Osteoblast (primary cell): ENCODE results near the gene SPTLC3. TPM values are rescaled to one million over a fixed set of nuclear protein-coding genes. Genes with fewer than 3 reads are reported as not detected.

ENCODE experiments used
- DNase-seq: peaks from one replicate; pipeline ENCODE4 v3.0.0; 2011; ENCODE audit warnings: low spot score, mixed read lengths; ENCODE audit not compliant: insufficient read length; ENCODE audit errors: missing footprints
- H2AFZ ChIP-seq: 2 replicates; pipeline ENCODE4 v1.6.0; 2011; ENCODE audit warnings: mild to moderate bottlenecking, low read length
- H3K27ac ChIP-seq: 2 replicates; pipeline ENCODE4 v1.5.1; 2011; ENCODE audit warnings: mild to moderate bottlenecking, low read depth, low read length, moderate library complexity
- H3K27me3 ChIP-seq: 2 replicates; pipeline ENCODE4 v1.6.0; 2012; ENCODE audit warnings: mild to moderate bottlenecking, control low read depth, inconsistent platforms, low read length, moderate library complexity; ENCODE audit not compliant: insufficient read depth
- H3K36me3 ChIP-seq: 2 replicates; pipeline ENCODE4 v1.5.1; 2011; ENCODE audit warnings: mild to moderate bottlenecking, low read length, control low read depth, moderate library complexity; ENCODE audit not compliant: insufficient read depth
- H3K4me1 ChIP-seq: 2 replicates; pipeline ENCODE4 v1.5.1; 2011; ENCODE audit warnings: mild to moderate bottlenecking, low read length, control low read depth, moderate library complexity; ENCODE audit not compliant: insufficient read depth
- H3K4me2 ChIP-seq: 2 replicates; pipeline ENCODE4 v1.6.0; 2011; ENCODE audit warnings: mild to moderate bottlenecking, low read length; ENCODE audit not compliant: insufficient read depth
- H3K4me3 ChIP-seq: fragments of 200-600 bp; sonication (generic); 3 replicates; pipeline ENCODE4 v1.5.1; 2012; ENCODE audit warnings: mild to moderate bottlenecking, low read length, inconsistent platforms; ENCODE audit not compliant: insufficient read depth
- H3K79me2 ChIP-seq: 2 replicates; pipeline ENCODE4 v1.6.0; 2012; ENCODE audit warnings: mild to moderate bottlenecking, low read length, control low read depth, inconsistent platforms; ENCODE audit not compliant: insufficient read depth
- H3K9me3 ChIP-seq: 2 replicates; pipeline ENCODE4 v1.5.1; 2011; ENCODE audit warnings: low read depth, low read length, control low read depth
- H4K20me1 ChIP-seq: 2 replicates; pipeline ENCODE4 v1.6.0; 2012; ENCODE audit warnings: mild to moderate bottlenecking, low read length, control low read depth; ENCODE audit not compliant: insufficient read depth
- CTCF ChIP-seq: IDR thresholded peaks from 2 replicates; pipeline ENCODE4 v1.5.1; 2011; ENCODE audit warnings: mild to moderate bottlenecking, low read depth, low read length, moderate library complexity; ENCODE audit errors: extremely low read depth
- total RNA-seq: library from RNA; depleted of rRNA; stranded (reverse); fragments of >200 nt; gene quantifications from 2 replicates; pipeline ENCODE4 v1.2.3, GENCODE V29; 2012

SPTLC3 gene
- total RNA-seq, 1 donor = 14.8 TPM

GRCh38 chr20:13012886-13013285 is 4.1 kb downstream of the SPTLC3 start:
- H3K79me2 ChIP-seq = peaks cover 34% of the 10 kb centered on the region
- H3K4me3 ChIP-seq = no peak overlapping the region
- H3K27ac ChIP-seq = no peak overlapping the region
- H3K36me3 ChIP-seq = no peaks in the 10 kb centered on the region
- no peak for TF ChIP-seq CTCF
- DNase-seq = no peak
- no peaks in the 10 kb centered on the region for H3K27me3 ChIP-seq
- H3K9me3 ChIP-seq = no peaks in the 10 kb centered on the region
- H3K4me2 ChIP-seq = peak overlapping the region; percentile 0
- H3K4me1 ChIP-seq = peaks cover 24% of the 10 kb centered on the region
- no peak overlapping the region for H2AFZ ChIP-seq
- no peaks in the 10 kb centered on the region for H4K20me1 ChIP-seq

- no peaks in the 10 kb centered on the region for H4K20me1 ChIP-seq
- no peak overlapping the region for H3K4me2 ChIP-seq
- H3K27me3 ChIP-seq = no peaks in the 10 kb centered on the region
- no peaks in the 10 kb centered on the region for H3K9me3 ChIP-seq
- H3K79me2 ChIP-seq = peaks cover 34% of the 10 kb centered on the region
- H3K27ac ChIP-seq = no peak overlapping the region
- no peak overlapping the region for H2AFZ ChIP-seq
- H3K36me3 ChIP-seq = no peaks in the 10 kb centered on the region
- no peak overlapping the region for H3K4me3 ChIP-seq
- H3K4me1 ChIP-seq = peaks cover 26% of the 10 kb centered on the region
- no peak for TF ChIP-seq CTCF
- no peak for DNase-seq
These were observed 4.6 kb downstream of the SPTLC3 start for GRCh38 chr20:13013411-13013810.

- Histone ChIP-seq H3K27me3 (no peaks in the 10 kb centered on the region), H3K36me3 (no peaks in the 10 kb centered on the region), H3K4me2 (no peak overlapping the region), H3K4me3 (no peak overlapping the region), H3K9me3 (peaks cover 4% of the 10 kb centered on the region), H3K79me2 (peaks cover 17% of the 10 kb centered on the region), H2AFZ (no peak overlapping the region), H4K20me1 (no peaks in the 10 kb centered on the region), H3K27ac (no peak overlapping the region), H3K4me1 (peaks cover 15% of the 10 kb centered on the region)
- DNase-seq = peak; percentile 30
- TF ChIP-seq CTCF = no peak
These were observed 8.5 kb downstream of the SPTLC3 start for GRCh38 chr20:13017235-13017634.

- Histone ChIP-seq H2AFZ (no peak overlapping the region), H3K36me3 (no peaks in the 10 kb centered on the region), H3K79me2 (peaks cover 12% of the 10 kb centered on the region), H3K4me2 (peak overlapping the region; percentile 6), H4K20me1 (no peaks in the 10 kb centered on the region), H3K4me1 (peaks cover 21% of the 10 kb centered on the region), H3K27me3 (no peaks in the 10 kb centered on the region), H3K4me3 (no peak overlapping the region), H3K27ac (no peak overlapping the region), H3K9me3 (peaks cover 4% of the 10 kb centered on the region)
- no peak for DNase-seq
- no peak for TF ChIP-seq CTCF
These were observed 9.2 kb downstream of the SPTLC3 start for GRCh38 chr20:13017883-13018535.
